ENCODE measurements around the gene UBE2J2.

The UBE2J2 gene

DNA sequence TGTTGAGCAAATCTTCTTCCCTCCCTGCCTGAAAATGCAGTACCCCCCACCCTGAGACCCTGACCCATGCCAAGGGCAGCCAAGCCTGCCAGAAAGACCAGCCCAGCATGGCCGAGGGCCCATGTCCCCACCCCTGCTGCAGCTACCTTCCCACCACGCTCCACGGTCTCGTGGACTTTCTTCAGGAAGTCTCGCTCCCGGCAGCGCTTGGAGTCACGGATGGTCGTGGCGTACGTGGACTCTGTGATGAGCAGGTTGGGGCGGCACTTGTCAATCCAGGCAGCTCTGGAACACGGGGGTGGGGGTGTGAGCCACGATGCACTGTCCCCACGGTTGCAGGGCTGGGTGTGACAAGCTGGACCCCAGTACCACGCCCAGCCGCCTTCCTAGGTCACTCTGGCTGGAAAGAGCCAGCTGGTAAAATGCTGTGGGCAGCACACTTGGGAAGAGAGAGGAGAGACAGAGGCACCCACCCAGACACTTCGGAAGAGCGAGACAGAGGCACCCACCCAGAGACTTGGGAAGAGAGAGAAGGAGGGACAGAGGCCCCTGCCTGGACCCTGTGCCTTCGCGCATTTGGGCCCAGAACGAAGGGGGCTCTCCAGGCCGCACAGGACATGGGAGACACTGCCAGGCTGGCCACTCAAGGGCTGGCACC is 41.2 kb upstream of the UBE2J2 start:
- H3K9me3 ChIP-seq (replicated peaks; ENCODE audit: low read length), result no peaks in the 10 kb centered on the region
- no peak overlapping the region for H3K9ac ChIP-seq (ENCODE audit: low read depth, low read length)
- peaks cover 75% of the 10 kb centered on the region for H3K36me3 ChIP-seq (ENCODE audit: insufficient read depth, low read length)
- peaks cover 22% of the 10 kb centered on the region for H3K4me1 ChIP-seq (ENCODE audit: control insufficient read depth, insufficient read depth, low read length)
- H3K27me3 ChIP-seq (ENCODE audit: control insufficient read depth, insufficient read depth, low read length), result no peaks in the 10 kb centered on the region
- H3K4me2 ChIP-seq (ENCODE audit: low read length), result no peak overlapping the region
- H3K4me3 ChIP-seq (ENCODE audit: low read length), result no peak overlapping the region

DNA sequence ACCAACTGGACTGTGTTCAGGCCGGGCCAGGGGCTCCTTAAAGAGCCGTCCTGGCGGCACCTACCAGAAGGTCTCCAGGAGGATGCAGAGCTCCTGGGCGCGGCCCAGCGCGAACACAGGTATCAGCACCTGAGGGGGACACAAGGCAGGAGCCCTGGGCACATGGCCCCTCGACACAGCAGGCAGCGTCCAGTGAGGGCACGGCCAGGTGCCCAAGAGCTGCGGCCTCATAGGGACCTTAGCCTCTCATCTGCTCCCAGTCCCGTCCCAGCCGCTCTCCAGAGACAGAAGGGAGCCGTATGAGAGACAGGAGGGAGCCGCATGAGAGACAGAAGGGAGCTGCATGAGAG is 40.6 kb upstream of the UBE2J2 start:
- no peak overlapping the region for H3K4me2 ChIP-seq (ENCODE audit: low read length)
- no peaks in the 10 kb centered on the region for H3K9me3 ChIP-seq (replicated peaks; ENCODE audit: low read length)
- no peak overlapping the region for H3K4me3 ChIP-seq (ENCODE audit: low read length)
- peaks cover 71% of the 10 kb centered on the region for H3K36me3 ChIP-seq (ENCODE audit: insufficient read depth, low read length)
- H3K27me3 ChIP-seq (ENCODE audit: control insufficient read depth, insufficient read depth, low read length), result no peaks in the 10 kb centered on the region
- H3K4me1 ChIP-seq (ENCODE audit: control insufficient read depth, insufficient read depth, low read length), result peaks cover 27% of the 10 kb centered on the region
- no peak overlapping the region for H3K9ac ChIP-seq (ENCODE audit: low read depth, low read length)

DNA sequence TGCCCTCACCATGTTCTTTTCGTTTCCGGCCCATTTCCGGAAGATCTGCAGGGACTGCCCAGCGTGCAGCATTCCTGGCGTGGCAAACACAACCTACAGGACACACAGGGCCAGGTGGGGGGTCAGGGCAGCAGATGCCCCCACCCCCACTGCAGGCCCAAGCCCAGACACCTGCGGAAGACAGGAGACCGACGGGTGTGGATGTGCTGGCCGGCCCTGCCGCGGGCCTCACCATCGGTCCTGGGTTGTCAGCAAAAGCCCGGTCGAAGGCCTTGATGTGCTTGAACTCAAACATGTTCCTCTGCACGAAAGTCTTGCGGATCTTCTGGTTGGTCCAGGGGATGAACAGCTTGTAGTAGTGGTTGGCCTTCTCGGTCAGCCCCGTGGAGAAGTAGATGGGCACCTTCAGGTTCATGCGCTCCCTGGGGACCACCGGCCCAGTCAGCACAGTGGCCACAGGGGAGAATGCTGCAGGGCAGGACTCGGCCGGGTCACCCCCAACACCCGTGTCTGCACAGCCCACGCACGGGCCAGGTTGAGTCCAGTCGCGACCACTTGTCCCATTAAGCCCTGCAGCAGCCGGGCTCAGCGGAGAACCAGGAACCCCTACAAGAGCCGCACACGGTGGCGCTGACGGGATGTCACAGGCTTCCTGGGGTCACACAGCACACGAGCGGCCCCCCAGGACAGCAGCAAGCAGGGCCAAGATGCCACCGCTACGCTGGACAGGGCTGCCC is 40.0 kb upstream of the UBE2J2 start:
- H3K4me2 ChIP-seq (ENCODE audit: low read length), result no peak overlapping the region
- no peaks in the 10 kb centered on the region for H3K27me3 ChIP-seq (ENCODE audit: control insufficient read depth, insufficient read depth, low read length)
- no peak overlapping the region for H3K4me3 ChIP-seq (ENCODE audit: low read length)
- H3K9me3 ChIP-seq (replicated peaks; ENCODE audit: low read length), result no peaks in the 10 kb centered on the region
- H3K9ac ChIP-seq (ENCODE audit: low read depth, low read length), result no peak overlapping the region
- peaks cover 24% of the 10 kb centered on the region for H3K4me1 ChIP-seq (ENCODE audit: control insufficient read depth, insufficient read depth, low read length)
- H3K36me3 ChIP-seq (ENCODE audit: insufficient read depth, low read length), result peaks cover 65% of the 10 kb centered on the region

DNA sequence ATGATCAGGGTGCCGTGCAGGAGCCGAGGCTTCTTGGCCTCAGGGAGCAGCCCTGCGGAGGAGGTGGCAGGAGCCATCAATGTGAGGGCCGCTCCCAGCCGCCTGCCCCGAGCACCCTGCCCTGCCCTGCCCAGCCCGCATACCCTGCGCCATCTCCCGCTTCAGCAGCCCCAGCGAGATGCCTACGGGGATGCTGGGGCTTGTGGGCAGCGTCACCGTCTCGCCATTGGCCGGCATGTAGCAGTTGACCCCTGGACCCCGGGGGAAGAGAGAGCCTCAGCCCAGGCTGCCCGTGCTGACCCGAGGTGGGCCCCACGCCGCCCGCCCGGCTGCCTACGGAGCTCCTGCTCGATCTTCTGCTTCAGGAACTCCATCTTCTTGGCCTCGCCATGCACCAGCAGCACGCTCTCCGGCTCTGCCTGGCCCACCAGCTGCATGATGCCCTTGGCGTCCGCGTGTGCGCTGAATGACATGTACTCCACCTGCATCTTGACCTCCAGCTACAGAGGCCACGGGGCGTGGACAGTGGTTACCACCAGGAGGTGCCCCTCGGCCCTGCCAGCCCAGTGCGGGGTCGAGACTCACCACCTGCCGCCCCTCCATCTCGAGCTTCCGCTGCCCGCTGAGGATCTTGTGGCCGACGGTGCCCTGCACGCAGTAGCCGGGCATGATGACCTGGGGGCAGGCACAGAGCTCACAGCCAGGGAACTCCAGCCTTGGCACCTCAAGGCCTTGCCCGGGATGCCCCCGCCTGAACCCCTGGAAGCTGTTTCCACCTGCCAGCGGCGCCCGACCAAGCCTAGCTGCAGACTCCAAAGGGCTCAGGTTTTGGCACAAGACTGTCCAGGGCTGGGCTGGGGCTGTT is 39.0 kb upstream of the UBE2J2 start:
- Histone ChIP-seq H3K9me3 (replicated peaks; ENCODE audit: low read length) (no peaks in the 10 kb centered on the region), H3K36me3 (ENCODE audit: insufficient read depth, low read length) (peaks cover 65% of the 10 kb centered on the region)

DNA sequence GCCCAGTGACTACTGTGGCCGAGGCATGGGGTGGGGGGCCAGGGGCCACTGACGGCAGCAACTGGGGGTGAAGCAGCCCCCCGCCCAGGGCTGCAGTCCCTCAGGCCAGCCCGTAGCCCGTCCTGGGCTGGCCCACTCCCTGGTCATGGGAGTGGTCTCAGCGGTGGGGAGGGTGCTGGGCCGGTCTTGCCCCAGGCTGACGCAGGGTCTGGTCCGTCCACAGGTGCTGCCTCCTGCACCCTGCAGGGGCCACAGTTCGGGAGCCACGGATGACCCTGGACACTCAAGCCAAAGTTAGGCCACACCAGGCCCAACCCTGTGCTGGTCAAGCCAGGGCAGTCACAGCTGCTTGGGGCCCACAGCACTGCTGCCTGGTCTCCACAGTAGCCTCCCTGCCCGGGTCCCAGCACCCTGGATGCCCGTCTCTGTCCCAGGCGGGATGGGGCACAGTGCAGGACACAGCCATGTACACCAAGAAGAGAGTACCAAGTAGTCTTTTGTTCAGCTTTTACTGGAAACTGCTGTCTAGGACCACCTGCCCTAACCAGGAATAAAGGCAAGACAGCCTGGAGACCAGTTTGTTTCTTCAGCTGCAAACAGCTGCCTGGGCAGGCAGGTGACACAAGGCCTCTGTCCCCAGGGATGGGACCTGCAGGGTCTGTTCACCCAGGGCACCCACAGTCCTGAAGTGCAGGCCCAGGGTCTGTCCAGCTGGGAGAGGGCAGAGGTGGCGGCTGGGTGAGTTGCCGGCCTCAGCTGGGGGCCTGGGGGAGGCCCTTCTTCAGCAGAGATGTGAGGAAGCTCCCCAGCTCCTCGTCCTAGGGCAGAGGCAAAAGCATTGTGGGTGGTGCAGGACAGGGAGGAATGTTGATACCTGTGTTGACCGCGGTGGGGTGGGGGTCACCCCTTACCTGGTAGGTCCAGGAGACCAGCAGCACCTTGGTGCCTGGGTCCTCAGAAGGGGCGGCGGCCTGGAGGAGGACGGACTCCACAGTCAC is 37.8 kb upstream of the UBE2J2 start:
- no peaks in the 10 kb centered on the region for H3K9me3 ChIP-seq (replicated peaks; ENCODE audit: low read length)
- H3K4me3 ChIP-seq (ENCODE audit: low read length), result no peak overlapping the region
- no peak overlapping the region for H3K4me2 ChIP-seq (ENCODE audit: low read length)
- peaks cover 58% of the 10 kb centered on the region for H3K36me3 ChIP-seq (ENCODE audit: insufficient read depth, low read length)
- peaks cover 19% of the 10 kb centered on the region for H3K4me1 ChIP-seq (ENCODE audit: control insufficient read depth, insufficient read depth, low read length)
- no peak overlapping the region for H3K9ac ChIP-seq (ENCODE audit: low read depth, low read length)
- H3K27me3 ChIP-seq (ENCODE audit: control insufficient read depth, insufficient read depth, low read length), result no peaks in the 10 kb centered on the region

More for the DNA sequence above, 39.0 kb upstream of the UBE2J2 start:
- H3K9ac ChIP-seq (ENCODE audit: low read depth, low read length), result no peak overlapping the region
- H3K27me3 ChIP-seq (ENCODE audit: control insufficient read depth, insufficient read depth, low read length), result no peaks in the 10 kb centered on the region
- no peak overlapping the region for H3K4me3 ChIP-seq (ENCODE audit: low read length)
- no peak overlapping the region for H3K4me2 ChIP-seq (ENCODE audit: low read length)
- H3K4me1 ChIP-seq (ENCODE audit: control insufficient read depth, insufficient read depth, low read length), result peaks cover 15% of the 10 kb centered on the region

DNA sequence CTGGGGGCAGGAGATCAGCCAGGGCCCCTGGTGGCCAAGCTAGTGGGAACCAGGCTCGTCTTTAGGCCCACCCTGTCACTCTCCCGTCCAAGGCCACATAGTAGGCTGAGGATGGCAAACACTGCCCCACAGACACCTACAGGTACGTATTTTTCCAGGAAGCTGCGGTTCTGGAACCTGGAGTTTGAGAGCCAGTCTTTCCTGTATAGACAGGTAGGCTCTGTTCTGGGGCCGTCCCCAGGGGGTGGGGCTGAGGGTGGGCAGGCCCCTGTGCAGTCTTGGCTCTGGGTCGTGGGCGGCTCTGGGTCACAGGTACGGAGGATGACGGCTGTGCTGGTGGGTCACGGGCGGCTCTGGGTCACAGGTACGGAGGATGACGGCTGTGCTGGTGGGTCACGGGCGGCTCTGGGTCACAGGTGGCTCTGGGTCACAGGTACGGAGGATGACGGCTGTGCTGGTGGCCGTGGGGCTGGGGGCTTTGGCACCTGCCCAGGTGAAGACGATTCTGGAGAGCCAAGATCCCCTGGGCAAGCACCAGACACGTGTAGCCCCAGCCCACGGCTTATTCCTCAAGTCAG is 36.9 kb upstream of the UBE2J2 start:
- H3K36me3 ChIP-seq (ENCODE audit: insufficient read depth, low read length), result peaks cover 55% of the 10 kb centered on the region
- H3K4me3 ChIP-seq (ENCODE audit: low read length), result no peak overlapping the region
- H3K4me2 ChIP-seq (ENCODE audit: low read length), result peak overlapping the region; percentile 95
- H3K4me1 ChIP-seq (ENCODE audit: control insufficient read depth, insufficient read depth, low read length), result peaks cover 27% of the 10 kb centered on the region
- H3K27me3 ChIP-seq (ENCODE audit: control insufficient read depth, insufficient read depth, low read length), result no peaks in the 10 kb centered on the region
- H3K9ac ChIP-seq (ENCODE audit: low read depth, low read length), result no peak overlapping the region
- H3K9me3 ChIP-seq (replicated peaks; ENCODE audit: low read length), result no peaks in the 10 kb centered on the region

DNA sequence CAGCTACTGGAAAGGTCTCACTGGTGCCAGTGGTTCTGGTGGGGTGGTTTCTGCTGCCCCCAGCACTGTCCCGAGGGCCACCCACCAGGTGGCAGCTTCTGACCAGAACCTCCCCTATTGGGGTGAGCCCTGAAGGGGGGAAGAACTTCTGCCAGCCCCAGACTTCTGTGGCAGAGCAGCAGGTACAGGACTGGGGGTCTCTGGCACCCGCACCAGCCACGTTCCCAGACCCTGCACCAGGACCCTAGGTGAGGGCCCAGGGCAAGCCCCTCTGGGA is 36.4 kb upstream of the UBE2J2 start:
- peaks cover 52% of the 10 kb centered on the region for H3K36me3 ChIP-seq (ENCODE audit: insufficient read depth, low read length)

DNA sequence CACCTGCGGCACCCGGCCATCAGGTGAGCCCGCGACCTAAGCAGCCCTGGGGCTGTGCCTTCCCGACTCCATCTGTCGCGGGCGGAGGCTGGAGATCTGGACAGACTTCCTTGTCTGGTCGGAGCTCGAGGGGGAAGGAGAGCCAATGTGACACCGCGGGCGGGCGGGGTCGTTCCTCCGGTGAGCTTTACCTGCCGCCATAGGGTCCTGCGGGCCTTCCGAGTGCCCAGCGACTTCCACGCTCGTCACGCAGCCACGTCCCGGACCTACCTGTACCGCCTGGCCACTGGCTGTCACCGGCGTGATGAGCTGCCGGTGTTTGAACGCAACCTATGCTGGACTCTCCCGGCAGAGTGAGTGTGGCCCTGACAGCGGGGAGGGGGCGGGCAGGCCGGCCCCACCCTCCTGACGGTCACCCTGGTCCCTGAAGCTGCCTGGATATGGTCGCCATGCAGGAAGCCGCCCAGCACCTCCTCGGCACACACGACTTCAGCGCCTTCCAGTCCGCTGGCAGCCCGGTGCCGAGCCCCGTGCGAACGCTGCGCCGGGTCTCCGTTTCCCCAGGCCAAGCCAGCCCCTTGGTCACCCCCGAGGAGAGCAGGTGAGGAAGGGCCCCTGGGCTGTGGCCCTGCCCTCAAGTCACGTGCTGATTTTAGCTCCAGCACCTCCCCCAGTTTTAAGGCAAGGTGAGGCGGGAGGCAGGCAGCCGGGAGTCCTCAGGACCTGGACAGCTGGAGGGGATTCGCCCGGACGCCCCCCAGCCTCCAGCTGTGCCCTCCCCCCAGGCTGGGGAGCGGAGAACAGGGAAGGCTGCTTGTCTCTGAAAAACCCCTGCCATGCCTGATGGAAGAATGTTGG is 35.8 kb upstream of the UBE2J2 start:
- H3K9me3 ChIP-seq (replicated peaks; ENCODE audit: low read length), result no peaks in the 10 kb centered on the region
- peak overlapping the region; percentile 90 for H3K9ac ChIP-seq (ENCODE audit: low read depth, low read length)
- H3K27me3 ChIP-seq (ENCODE audit: control insufficient read depth, insufficient read depth, low read length), result no peaks in the 10 kb centered on the region
- H3K4me1 ChIP-seq (ENCODE audit: control insufficient read depth, insufficient read depth, low read length), result peaks cover 38% of the 10 kb centered on the region
- H3K4me3 ChIP-seq (ENCODE audit: low read length), result peak overlapping the region; percentile 89
- H3K36me3 ChIP-seq (ENCODE audit: insufficient read depth, low read length), result peaks cover 46% of the 10 kb centered on the region
- peak overlapping the region; percentile 95 for H3K4me2 ChIP-seq (ENCODE audit: low read length)

More for the DNA sequence above, 36.4 kb upstream of the UBE2J2 start:
- Histone ChIP-seq H3K9me3 (replicated peaks; ENCODE audit: low read length) (no peaks in the 10 kb centered on the region), H3K4me1 (ENCODE audit: control insufficient read depth, insufficient read depth, low read length) (peaks cover 32% of the 10 kb centered on the region), H3K4me2 (ENCODE audit: low read length) (peak overlapping the region; percentile 95), H3K4me3 (ENCODE audit: low read length) (no peak overlapping the region), H3K9ac (ENCODE audit: low read depth, low read length) (no peak overlapping the region), H3K27me3 (ENCODE audit: control insufficient read depth, insufficient read depth, low read length) (no peaks in the 10 kb centered on the region)

DNA sequence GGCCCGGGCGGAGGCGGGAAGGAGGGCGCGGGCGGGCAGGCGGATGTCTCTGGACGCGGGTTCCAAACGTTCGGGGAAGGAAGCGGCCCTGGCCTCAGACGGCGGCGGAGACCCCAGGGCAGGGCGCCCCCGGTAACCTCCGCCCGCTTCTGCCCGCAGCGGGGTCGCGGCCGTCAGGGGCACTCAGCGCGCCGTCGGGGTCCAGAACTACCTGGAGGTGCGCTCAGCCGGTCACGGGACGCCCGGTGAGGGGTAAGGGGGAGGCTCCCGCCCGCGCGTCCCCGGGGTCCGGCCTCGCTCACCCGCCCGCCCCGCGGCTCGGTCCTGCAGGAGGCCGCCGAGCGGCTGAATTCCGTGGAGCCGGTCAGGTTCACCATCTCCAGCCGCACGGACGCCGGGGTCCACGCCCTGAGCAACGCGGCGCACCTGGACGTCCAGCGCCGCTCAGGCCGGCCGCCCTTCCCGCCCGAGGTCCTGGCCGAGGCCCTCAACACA is 35.1 kb upstream of the UBE2J2 start:
- Histone ChIP-seq H3K36me3 (ENCODE audit: insufficient read depth, low read length) (peaks cover 40% of the 10 kb centered on the region), H3K4me2 (ENCODE audit: low read length) (peak overlapping the region; percentile 95), H3K9ac (ENCODE audit: low read depth, low read length) (peak overlapping the region; percentile 90), H3K4me3 (ENCODE audit: low read length) (peak overlapping the region; percentile 89), H3K4me1 (ENCODE audit: control insufficient read depth, insufficient read depth, low read length) (peaks cover 42% of the 10 kb centered on the region), H3K27me3 (ENCODE audit: control insufficient read depth, insufficient read depth, low read length) (no peaks in the 10 kb centered on the region), H3K9me3 (replicated peaks; ENCODE audit: low read length) (no peaks in the 10 kb centered on the region)

Measured in skeletal muscle satellite cell (primary cell).